ENCODE results near the gene UBE2QL1.

The UBE2QL1 gene

GRCh38 chr5:6455571-6456200 lies 7.0 kb downstream of the UBE2QL1 start:
- DNase-seq (ENCODE audit: low spot score), result no peak

- no peak for DNase-seq (ENCODE audit: low spot score)
These were observed 8.2 kb downstream of the UBE2QL1 start for GRCh38 chr5:6456766-6457370.

DNA sequence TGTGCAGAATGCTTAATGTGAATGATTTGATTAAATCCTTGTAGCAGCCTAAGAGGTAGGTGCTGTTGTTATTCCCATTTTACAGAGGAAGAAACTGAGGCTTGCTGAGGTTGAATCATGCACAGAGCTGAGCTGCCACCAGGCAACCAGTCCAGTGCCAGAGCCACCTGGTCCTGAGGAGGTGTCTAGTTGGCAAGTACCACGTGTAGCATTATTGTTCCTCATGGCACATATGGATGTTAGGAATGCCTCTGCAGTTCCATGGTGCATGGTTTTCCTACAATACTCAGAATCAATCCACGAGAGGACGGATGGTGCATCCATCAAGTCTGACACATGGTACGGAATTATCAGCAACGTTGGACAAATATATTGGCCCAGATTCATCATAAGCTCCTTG lies 8.9 kb downstream of the UBE2QL1 start:
- DNase-seq (ENCODE audit: low spot score), result no peak

GRCh38 chr5:6458833-6459232 lies 10.2 kb downstream of the UBE2QL1 start:
- DNase-seq (ENCODE audit: low spot score), result no peak

DNA sequence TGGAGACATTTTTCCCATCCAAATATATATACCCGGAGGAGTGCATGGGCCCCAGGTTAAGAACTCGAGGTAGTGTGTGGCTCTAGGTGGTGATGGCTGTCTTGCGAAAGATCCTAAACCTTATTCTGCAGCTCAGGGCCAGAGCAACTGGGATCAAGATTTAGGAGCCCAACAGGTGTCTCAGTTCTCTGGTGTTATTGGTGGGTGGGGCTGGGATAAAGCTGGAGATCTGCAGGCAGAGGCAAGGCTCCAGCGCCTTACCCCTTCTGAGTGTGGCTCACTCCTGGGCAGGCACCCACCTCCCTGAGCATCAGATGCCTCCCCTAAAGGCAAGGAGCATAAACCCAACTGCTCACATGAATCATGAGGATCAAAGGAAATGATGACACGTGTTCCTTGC lies 11.2 kb downstream of the UBE2QL1 start:
- DNase-seq (ENCODE audit: low spot score), result no peak

DNA sequence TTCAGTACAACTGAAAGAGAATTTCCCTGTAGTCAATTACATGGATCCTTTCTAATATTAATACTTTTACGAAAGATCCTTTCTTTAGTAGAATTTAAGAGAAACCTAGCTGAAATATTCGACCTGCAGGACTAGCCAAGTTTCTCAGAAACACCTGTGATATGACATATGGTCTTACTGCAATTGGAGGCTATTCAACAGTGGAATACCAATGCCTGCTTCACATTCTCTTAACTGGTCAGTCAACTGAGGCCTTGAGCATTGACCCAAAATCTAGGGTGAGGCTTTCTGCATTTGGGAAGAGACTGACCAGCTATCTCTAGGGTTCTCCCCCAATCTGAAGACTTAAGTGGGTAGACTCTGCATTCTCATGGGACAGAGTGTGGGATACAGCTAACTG lies 12.3 kb downstream of the UBE2QL1 start:
- DNase-seq (ENCODE audit: low spot score), result no peak

GRCh38 chr5:6461793-6462650 lies 13.4 kb downstream of the UBE2QL1 start:
- DNase-seq (ENCODE audit: low spot score), result no peak

- no peak for DNase-seq (ENCODE audit: low spot score)
These were observed 14.0 kb downstream of the UBE2QL1 start for GRCh38 chr5:6462671-6463070.

DNA sequence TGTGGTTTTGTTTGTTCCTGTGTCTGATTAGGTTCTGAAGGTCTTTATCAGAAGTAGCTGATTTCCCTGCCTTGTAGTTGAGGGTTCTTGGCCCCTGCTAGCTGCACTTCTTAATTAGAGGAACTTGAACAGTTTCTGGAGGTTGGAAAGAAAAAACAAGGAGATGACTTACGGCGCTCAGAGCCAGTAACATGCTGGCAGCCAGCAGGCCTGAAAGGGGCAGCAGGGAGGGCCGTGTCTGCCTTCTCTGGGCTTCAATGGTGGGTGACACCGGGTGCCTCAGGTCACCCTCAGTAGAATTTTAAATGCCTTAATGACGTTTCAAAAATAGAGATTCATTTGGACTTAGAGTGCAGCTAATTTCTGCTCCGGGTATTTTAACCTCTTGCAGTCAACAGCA lies 15.8 kb downstream of the UBE2QL1 start:
- DNase-seq (ENCODE audit: low spot score), result no peak

GRCh38 chr5:6465831-6466790 lies 17.5 kb downstream of the UBE2QL1 start:
- DNase-seq (ENCODE audit: low spot score), result no peak

DNA sequence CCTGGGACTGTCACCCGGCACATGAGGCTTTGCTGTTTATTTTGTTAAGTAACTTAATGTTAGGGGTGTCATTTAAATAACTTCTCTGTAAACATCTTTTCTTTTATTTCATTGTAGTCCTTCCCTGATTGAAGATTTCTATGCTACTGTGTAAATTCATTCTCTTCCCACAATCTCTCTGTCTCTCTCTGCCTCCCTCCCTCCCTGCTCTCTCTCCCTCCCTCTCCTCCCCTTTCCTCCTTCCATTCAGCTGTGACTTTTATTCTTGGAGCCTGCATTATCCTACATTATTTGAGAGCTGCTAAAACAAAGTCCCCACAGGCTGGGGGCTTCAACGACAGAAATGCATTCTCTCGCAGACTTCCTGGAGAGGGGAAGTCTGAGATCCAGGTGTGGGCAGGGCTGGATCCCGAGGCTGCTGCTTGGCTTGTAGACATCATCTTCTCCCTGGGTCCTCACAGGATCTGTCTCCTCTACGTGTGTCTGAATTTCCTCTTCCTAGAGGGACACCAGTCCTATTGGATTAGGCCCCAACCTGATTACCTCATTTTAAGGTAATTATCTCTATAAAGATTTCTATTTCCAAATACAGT lies 18.4 kb downstream of the UBE2QL1 start:
- no peak for DNase-seq (ENCODE audit: low spot score)

- no peak for DNase-seq (ENCODE audit: low spot score)
These were observed 18.9 kb downstream of the UBE2QL1 start for GRCh38 chr5:6467591-6467990.

DNA sequence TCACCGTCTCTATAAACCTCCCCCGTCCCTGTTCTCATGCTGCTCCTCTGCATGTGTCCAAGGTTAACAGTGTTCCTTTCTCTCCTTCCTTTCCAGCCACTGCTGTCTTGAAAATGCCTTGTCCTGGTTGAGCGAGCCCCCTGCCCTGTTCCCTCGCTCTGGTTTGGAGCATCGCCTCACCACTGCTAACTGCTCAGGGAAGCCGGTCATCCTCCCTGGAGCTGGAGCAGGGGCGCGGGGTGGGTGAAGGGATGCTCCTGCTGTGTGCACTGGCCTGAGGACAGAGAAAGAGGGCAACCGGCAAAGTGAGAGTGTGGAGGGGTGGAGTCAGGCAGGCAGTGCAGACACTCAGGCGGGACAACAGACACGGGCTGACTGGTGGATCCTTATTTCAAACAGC lies 19.4 kb downstream of the UBE2QL1 start:
- DNase-seq (ENCODE audit: low spot score), result no peak

DNA sequence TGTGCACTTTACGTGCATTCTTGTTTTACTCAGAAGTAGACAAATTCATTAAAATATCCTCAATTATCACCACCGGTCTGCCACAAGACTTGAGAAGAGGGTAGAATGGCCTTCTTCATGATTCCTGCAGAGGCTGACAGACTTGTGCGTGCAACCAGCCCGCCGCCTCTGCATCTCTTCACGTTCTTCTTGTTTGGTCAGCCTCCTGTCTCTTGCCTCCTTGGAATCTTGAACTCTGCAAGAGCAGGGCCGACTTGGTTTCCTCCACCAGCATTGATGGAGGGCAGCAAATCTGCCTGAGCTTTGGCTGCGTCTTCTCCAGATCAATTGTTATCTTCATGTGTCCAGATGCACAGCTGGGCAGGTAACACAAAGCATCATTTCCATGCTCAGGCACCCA lies 20.2 kb downstream of the UBE2QL1 start:
- no peak for DNase-seq (ENCODE audit: low spot score)

GRCh38 chr5:6469836-6470235 lies 21.2 kb downstream of the UBE2QL1 start:
- no peak for DNase-seq (ENCODE audit: low spot score)

DNA sequence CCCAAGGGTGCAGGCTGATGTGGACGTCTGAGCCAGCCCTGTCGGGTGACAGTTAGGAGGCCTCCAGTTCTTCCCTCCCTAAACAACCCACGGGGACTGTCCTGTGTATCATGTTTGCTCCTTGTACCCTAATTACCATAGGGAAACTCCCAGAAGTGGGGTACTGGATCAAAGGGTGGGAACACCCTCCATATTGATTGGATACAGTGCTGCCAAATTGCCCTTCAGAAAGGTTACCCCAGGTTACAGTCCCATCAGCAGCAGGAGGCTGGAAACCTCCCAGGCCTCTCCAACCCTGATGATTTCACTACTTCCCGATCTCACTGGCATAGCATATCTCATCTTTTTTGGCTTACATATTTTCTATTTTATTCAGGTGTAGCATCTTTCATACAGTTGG lies 22.0 kb downstream of the UBE2QL1 start:
- no peak for DNase-seq (ENCODE audit: low spot score)

GRCh38 chr5:6471252-6471651 lies 22.6 kb downstream of the UBE2QL1 start:
- no peak for DNase-seq (ENCODE audit: low spot score)

DNA sequence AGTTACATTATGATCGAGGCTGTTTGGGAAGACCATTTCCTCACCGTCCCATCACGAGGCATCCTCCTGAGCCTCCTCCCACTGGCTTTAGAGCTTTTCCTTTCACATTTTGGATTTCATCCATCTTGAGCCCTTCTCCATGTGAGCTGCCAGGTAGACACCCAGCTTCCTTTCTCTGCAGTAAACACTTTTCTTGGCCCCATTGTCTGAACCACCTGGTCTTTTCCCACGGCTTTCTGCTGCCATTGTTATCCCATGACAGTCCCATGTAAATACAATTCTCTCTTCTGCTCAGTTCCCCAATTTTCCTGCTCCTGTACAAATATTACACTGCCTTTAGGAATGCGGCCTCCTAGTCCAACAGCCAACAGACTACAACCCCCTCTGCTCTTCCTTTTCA lies 24.1 kb downstream of the UBE2QL1 start:
- no peak for DNase-seq (ENCODE audit: low spot score)

DNA sequence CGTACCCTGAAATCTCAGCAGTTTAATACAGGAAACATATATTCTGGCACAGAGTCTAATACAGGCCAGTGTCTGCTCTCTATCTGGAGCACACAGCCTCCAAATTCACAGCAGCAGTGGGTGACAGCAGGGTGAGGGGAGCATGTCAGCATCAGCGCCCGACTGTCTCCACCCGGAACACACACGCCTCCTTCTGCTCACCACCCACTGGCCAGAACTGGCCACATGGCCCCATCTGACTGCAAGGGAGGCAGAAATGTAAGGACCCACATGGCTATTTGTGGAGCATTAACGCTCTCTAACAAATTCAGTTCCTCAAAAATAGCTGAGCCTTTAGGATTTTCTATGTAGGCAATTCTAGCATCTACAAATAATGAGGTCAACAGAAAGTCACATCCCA lies 24.6 kb downstream of the UBE2QL1 start:
- no peak for DNase-seq (ENCODE audit: low spot score)

GRCh38 chr5:6475626-6476312 lies 27.1 kb downstream of the UBE2QL1 start:
- DNase-seq (ENCODE audit: low spot score), result no peak

- DNase-seq (ENCODE audit: low spot score), result no peak
These were observed 27.6 kb downstream of the UBE2QL1 start for GRCh38 chr5:6476313-6476661.
